Erythroblast (primary cell): ENCODE results near the gene FAM180A.

Experiments
- GATA1 ChIP-seq: IDR thresholded peaks from 2 replicates; pipeline ENCODE4 v1.6.1; 2011; ENCODE audit warnings: low read depth, mild to moderate bottlenecking, control low read depth, low read length, moderate library complexity
- POLR2A ChIP-seq: IDR thresholded peaks from 2 replicates; pipeline ENCODE4 v1.6.1; 2011; ENCODE audit warnings: mild to moderate bottlenecking, low read length

GRCh38 chr7:135693558-135693957 lies 55.1 kb downstream of the FAM180A start:
- TF ChIP-seq POLR2A: no peak
- no peak for TF ChIP-seq GATA1
